H1 (cell line): ENCODE measurements around the gene KSR2. TPM values are rescaled to one million over a fixed set of nuclear protein-coding genes. Genes with fewer than 3 reads are reported as not detected.

Source experiments
- CTCF ChIA-PET: fragments of 300-600 bp; sonication (Branson Sonifier 250); formaldehyde crosslinking; loops from one replicate; lab custom pipeline; 2021; ENCODE audit not compliant: partially characterized antibody; lab: Charles Lee
- POLR2A ChIA-PET: fragments of 300-600 bp; sonication (Branson Sonifier 250); formaldehyde crosslinking; loops from one replicate; lab custom pipeline; 2021; ENCODE audit warnings: inconsistent platforms; ENCODE audit not compliant: partially characterized antibody; lab: Charles Lee
- DNase-seq, 2 experiments: peaks; one replicate each; pipeline versions ENCODE4 v3.0.0 to v3.0.0-alpha.2; 2010 to 2022; ENCODE audit warnings: low spot score in 2 of 2, low read depth in 1 of 2, mixed read lengths in 1 of 2
- FAIRE-seq: peaks from 2 replicates; lab custom pipeline; 2011; peaks lifted over from hg19 to GRCh38; lab: Jason Lieb, UNC
- H2AFZ ChIP-seq: 2 replicates; pipeline ENCODE4 v1.8.1; 2012; ENCODE audit warnings: low read length, inconsistent platforms
- H2AK5ac ChIP-seq: 2 replicates; pipeline ENCODE4 v1.6.1; 2013; ENCODE audit warnings: low read depth, low read length
- H2BK120ac ChIP-seq: replicated peaks from 2 replicates; pipeline ENCODE3; 2013; ENCODE audit warnings: low read depth, low read length, inconsistent platforms
- H2BK12ac ChIP-seq: 2 replicates; pipeline ENCODE4 v1.6.1; 2013; ENCODE audit warnings: low read depth, low read length
- H2BK15ac ChIP-seq: 2 replicates; pipeline ENCODE4 v1.6.1; 2013; ENCODE audit warnings: low read length
- H2BK20ac ChIP-seq: 2 replicates; pipeline ENCODE4 v1.6.1; 2013; ENCODE audit warnings: low read length
- H2BK5ac ChIP-seq: 2 replicates; pipeline ENCODE4 v1.6.1; 2013; ENCODE audit warnings: low read depth, low read length
- H3K14ac ChIP-seq: 2 replicates; pipeline ENCODE4 v1.6.1; 2013; ENCODE audit warnings: inconsistent platforms; ENCODE audit not compliant: insufficient read length
- H3K18ac ChIP-seq: 2 replicates; pipeline ENCODE4 v1.6.1; 2013; ENCODE audit warnings: low read length; ENCODE audit errors: extremely low read depth
- H3K23ac ChIP-seq: 2 replicates; pipeline ENCODE4 v1.6.1; 2013; ENCODE audit warnings: inconsistent platforms; ENCODE audit not compliant: insufficient read length
- H3K23me2 ChIP-seq: 2 replicates; pipeline ENCODE4 v1.6.1; 2013; ENCODE audit warnings: low read depth, low read length
- H3K27ac ChIP-seq: 2 replicates; pipeline ENCODE4 v1.6.1; 2011; ENCODE audit warnings: low read depth, low read length, inconsistent platforms
- H3K27me3 ChIP-seq, 4 experiments: replicated peaks in 1 of 4; 1 replicate in 1 of 4; 2 replicates in 3 of 4; pipeline versions ENCODE4 v1.6.1 to v1.8.1; 2011 to 2013; ENCODE audit warnings: low read length in 3 of 4, mild to moderate bottlenecking in 3 of 4, inconsistent platforms in 2 of 4, mixed read lengths in 2 of 4, moderate library complexity in 1 of 4; ENCODE audit not compliant: control insufficient read depth in 3 of 4, insufficient read depth in 3 of 4; ENCODE audit errors: extremely low read depth in 1 of 4
- H3K36me3 ChIP-seq, 4 experiments: 2 replicates each; pipeline versions ENCODE4 v1.6.1 to v1.8.1; 2011 to 2013; ENCODE audit warnings: mild to moderate bottlenecking in 4 of 4, low read length in 3 of 4, moderate library complexity in 2 of 4, control low read depth in 1 of 4, inconsistent platforms in 1 of 4; ENCODE audit not compliant: insufficient read depth in 4 of 4, control insufficient read depth in 2 of 4
- H3K4ac ChIP-seq: replicated peaks from 2 replicates; pipeline ENCODE3; 2013; ENCODE audit warnings: low read length, low read depth, mixed read lengths, inconsistent platforms; ENCODE audit not compliant: insufficient read length
- H3K4me1 ChIP-seq, 4 experiments: replicated peaks in 1 of 4; 1 replicate in 1 of 4; 2 replicates in 3 of 4; pipeline versions ENCODE4 v1.6.1 to v1.8.1; 2011 to 2013; ENCODE audit warnings: low read length in 3 of 4, inconsistent platforms in 2 of 4, mixed read lengths in 1 of 4; ENCODE audit not compliant: insufficient read depth in 4 of 4, control insufficient read depth in 3 of 4
- H3K4me2 ChIP-seq, 2 experiments: 2 replicates each; pipeline versions ENCODE4 v1.6.1 to v1.8.1; 2011 to 2013; ENCODE audit warnings: low read depth in 2 of 2, low read length in 2 of 2, control low read depth in 1 of 2, inconsistent platforms in 1 of 2, mild to moderate bottlenecking in 1 of 2; ENCODE audit not compliant: insufficient read depth in 1 of 2
- H3K4me3 ChIP-seq, 4 experiments: fragments of 200-600, 300-600 bp in 1 of 4; sonication (generic), shearing (Covaris generic), sonication (Bioruptor Twin) in 1 of 4; 2 replicates each; pipeline versions ENCODE4 v1.5.1 to v1.8.1; 2011 to 2016; ENCODE audit warnings: low read length in 4 of 4, low read depth in 3 of 4, control low read depth in 2 of 4, inconsistent platforms in 2 of 4, mild to moderate bottlenecking in 2 of 4, mixed read lengths in 1 of 4, moderate library complexity in 1 of 4; ENCODE audit not compliant: insufficient read depth in 2 of 4; ENCODE audit errors: extremely low read depth in 1 of 4
- H3K56ac ChIP-seq: replicated peaks from 2 replicates; pipeline ENCODE3; 2013; ENCODE audit warnings: low read depth, mild to moderate bottlenecking, mixed read lengths, low read length, inconsistent platforms; ENCODE audit not compliant: insufficient read length
- H3K79me1 ChIP-seq: 2 replicates; pipeline ENCODE4 v1.6.1; 2013; ENCODE audit warnings: low read depth, low read length, control low read depth
- H3K79me2 ChIP-seq, 2 experiments: 2 replicates each; pipeline versions ENCODE4 v1.6.1 to v1.8.1; 2012 to 2013; ENCODE audit warnings: low read length in 2 of 2, mild to moderate bottlenecking in 2 of 2, inconsistent platforms in 1 of 2; ENCODE audit not compliant: insufficient read depth in 2 of 2, control insufficient read depth in 1 of 2
- H3K9ac ChIP-seq, 4 experiments: replicated peaks in 1 of 4; 1 replicate in 1 of 4; 2 replicates in 3 of 4; pipeline versions ENCODE4 v1.6.1 to v1.8.1; 2011 to 2013; ENCODE audit warnings: low read depth in 3 of 4, low read length in 3 of 4, control low read depth in 2 of 4, mild to moderate bottlenecking in 2 of 4, moderate library complexity in 2 of 4, inconsistent platforms in 1 of 4; ENCODE audit errors: extremely low read depth in 1 of 4
- H3K9me3 ChIP-seq, 2 experiments: 2 replicates each; pipeline versions ENCODE4 v1.6.1 to v1.8.1; 2012 to 2013; ENCODE audit warnings: mild to moderate bottlenecking in 2 of 2, moderate library complexity in 2 of 2, control low read depth in 1 of 2, inconsistent platforms in 1 of 2, low read depth in 1 of 2, low read length in 1 of 2, mixed read lengths in 1 of 2; ENCODE audit not compliant: insufficient read depth in 2 of 2
- H4K20me1 ChIP-seq, 2 experiments: replicated peaks in 1 of 2; 2 replicates each; pipeline versions ENCODE3 to v1.8.1; 2011 to 2013; ENCODE audit warnings: inconsistent platforms in 2 of 2, low read length in 2 of 2, mild to moderate bottlenecking in 1 of 2; ENCODE audit not compliant: insufficient read depth in 2 of 2, control insufficient read depth in 1 of 2
- H4K5ac ChIP-seq: 2 replicates; pipeline ENCODE4 v1.6.1; 2013; ENCODE audit warnings: low read length, low read depth, mixed read lengths, inconsistent platforms; ENCODE audit not compliant: insufficient read length
- H4K8ac ChIP-seq: 2 replicates; pipeline ENCODE4 v1.8.0; 2013; ENCODE audit warnings: mild to moderate bottlenecking, moderate library complexity, low read length, inconsistent platforms; ENCODE audit not compliant: insufficient read depth; ENCODE audit errors: extremely low read depth
- H4K91ac ChIP-seq: replicated peaks from 2 replicates; pipeline ENCODE3; 2013; ENCODE audit warnings: low read length, mixed read lengths, inconsistent platforms; ENCODE audit not compliant: insufficient read length
- SP4 ChIP-seq: IDR thresholded peaks from 2 replicates; pipeline ENCODE4 v1.6.1; 2012; ENCODE audit warnings: low read length, inconsistent platforms
- WGBS, 2 experiments: shearing (Covaris generic) in 1 of 2; methylation state at CpG; one replicate each; pipeline versions ENCODE4 v1.1.6 to v1.1.7; 2013 to 2015; ENCODE audit warnings: low lambda C conversion rate in 2 of 2, mixed read lengths in 2 of 2, inconsistent platforms in 1 of 2, low coverage in 1 of 2, missing lambda C conversion rate in 1 of 2; ENCODE audit not compliant: insufficient replicate concordance in 2 of 2, insufficient coverage in 1 of 2, insufficient read length in 1 of 2; ENCODE audit errors: extremely low coverage in 1 of 2, missing lambda C conversion rate in 1 of 2; 5-methylcytosine and 5-hydroxymethylcytosine counted together
- polyA plus RNA-seq, 7 experiments: library from polyadenylated mRNA; depleted of rRNA in 3 of 7; stranded (reverse) in 5 of 7; unstranded in 2 of 7; fragments of >200 nt in 5 of 7; fragments of 200-250 nt in 2 of 7; gene quantifications; 1 replicate in 5 of 7; 2 replicates in 1 of 7; 4 replicates in 1 of 7; pipeline versions ENCODE4 v1.2.1 to v1.2.3, GENCODE V29; 2011 to 2013; ENCODE audit warnings: missing spikeins in 2 of 7, mixed read lengths in 2 of 7
- total RNA-seq: library from RNA; stranded (reverse); fragmentation: NEBNext Ultra II Directional; extraction: Animal tissue kit (Norgen Biotek cat#: 25700); gene quantifications from 2 replicates; pipeline ENCODE4 v1.2.1, GENCODE V29; 2021

The KSR2 gene
- total and polyA plus RNA-seq, 2 of the 8 experiments (the other 6 are each of a cell fraction or from before 2014, with no cell fraction given), result 0.74 to 2.2 TPM

DNA sequence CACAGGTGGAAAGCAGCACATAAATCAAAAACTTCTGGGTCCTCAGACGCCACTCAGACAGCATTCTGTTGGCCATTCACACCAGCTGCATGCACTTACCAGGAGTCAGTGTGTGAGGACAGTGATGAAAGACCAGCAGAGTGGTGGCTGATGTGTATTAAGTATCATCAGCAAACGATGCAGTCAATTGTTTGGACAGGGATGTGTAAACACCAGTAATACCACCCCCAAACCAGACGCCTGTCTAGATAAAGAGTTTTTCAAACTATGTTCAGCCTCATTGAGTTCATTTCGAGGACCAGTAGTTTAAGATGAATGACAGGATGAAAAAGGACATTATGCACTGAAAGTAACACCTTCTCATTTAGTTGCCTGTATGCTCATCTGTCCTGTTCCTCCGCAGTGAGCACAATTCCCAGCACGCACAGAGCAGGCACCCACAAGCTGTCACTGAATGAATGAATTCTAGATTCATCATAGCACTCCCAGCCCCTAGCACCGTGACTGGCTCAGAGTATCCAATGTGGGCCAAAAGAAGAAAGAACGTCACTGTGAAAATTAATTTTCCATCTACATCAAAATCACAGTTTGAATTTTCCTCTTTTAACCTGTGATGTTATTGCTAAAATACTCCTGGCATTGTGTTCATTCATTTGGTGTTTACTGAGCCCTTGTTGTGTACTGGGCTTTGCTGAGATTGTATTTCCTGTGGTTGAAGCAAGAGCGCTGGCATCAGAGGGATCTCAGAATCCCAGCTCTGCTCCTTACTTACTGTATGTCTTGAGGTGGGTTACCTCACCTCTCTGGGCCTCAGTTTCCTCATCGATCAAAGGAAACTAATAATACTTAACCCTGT, 482.6 kb downstream of the KSR2 start:
- no peak for TF ChIP-seq SP4
- no peak overlapping the region for H3K27ac ChIP-seq
- no peak overlapping the region for H3K18ac ChIP-seq
- H3K4me2 ChIP-seq, result no peak overlapping the region
- H2AFZ ChIP-seq, result no peak overlapping the region
- H3K9me3 ChIP-seq, result no peaks in the 10 kb centered on the region
- H3K23ac ChIP-seq, result no peak overlapping the region
- no peaks in the 10 kb centered on the region for H3K4me1 ChIP-seq
- CTCF ChIA-PET, result interaction anchor here (1.2 kb wide), 1 partner anchor 101 kb away, joined by 4 read pairs; no protein-coding TSS in a partner anchor
- H3K27me3 ChIP-seq, result no peaks in the 10 kb centered on the region
- no peak overlapping the region for H2AK5ac ChIP-seq
- no peak overlapping the region for H3K4ac ChIP-seq
- H3K9ac ChIP-seq, result no peak overlapping the region
- no peak overlapping the region for H4K5ac ChIP-seq
- H2BK12ac ChIP-seq, result no peak overlapping the region
- no peak overlapping the region for H2BK20ac ChIP-seq
- H3K79me2 ChIP-seq, result no peaks in the 10 kb centered on the region
- H4K20me1 ChIP-seq, result no peaks in the 10 kb centered on the region
- no peak overlapping the region for H4K91ac ChIP-seq
- 88% methylated on average over 10 of the region's 10 CpGs; no CpG with 5 or more reads in 1 of the 2 experiments for WGBS, 2 experiments
- no peak overlapping the region for H3K56ac ChIP-seq
- H3K23me2 ChIP-seq, result no peaks in the 10 kb centered on the region
- H3K79me1 ChIP-seq, result no peaks in the 10 kb centered on the region
- H3K4me3 ChIP-seq, result no peak overlapping the region
- POLR2A ChIA-PET, result no interaction called here
- FAIRE-seq (no peak), DNase-seq (no peak)
- H2BK120ac ChIP-seq, result no peak overlapping the region
- no peak overlapping the region for H3K14ac ChIP-seq
- H2BK5ac ChIP-seq, result no peak overlapping the region
- H2BK15ac ChIP-seq, result no peak overlapping the region
- no peak overlapping the region for H4K8ac ChIP-seq
- no peaks in the 10 kb centered on the region for H3K36me3 ChIP-seq
